Measurements from ENCODE around the gene OR11A1.

GRCh38 chr6:29447670-29448069 lies 9.2 kb downstream of the OR11A1 start:
- TF ChIP-seq GATA3 (IDR thresholded peaks at IDR 0.05; ENCODE audit: low read depth, low read length): no peak
- TF ChIP-seq GATA2 (IDR thresholded peaks at IDR 0.05; ENCODE audit: low read depth, low read length): no peak

All from SH-SY5Y (cell line).